Keratinocyte (primary cell): ENCODE data around the gene CDCA7. TPM values are rescaled to one million over a fixed set of nuclear protein-coding genes. Genes with fewer than 3 reads are reported as not detected.

Experiments used
- DNase-seq: peaks from one replicate; pipeline ENCODE4 v3.0.0-alpha.2; 2011; ENCODE audit warnings: low read depth, missing footprints, low spot score
- FAIRE-seq: peaks from 2 replicates; lab custom pipeline; 2011; peaks lifted over from hg19 to GRCh38; lab: Jason Lieb, UNC
- H2AFZ ChIP-seq: 2 replicates; pipeline ENCODE4 v1.6.0; 2012; ENCODE audit warnings: low read length, control low read depth, inconsistent platforms; ENCODE audit not compliant: control insufficient read depth
- H3K27ac ChIP-seq: 2 replicates; pipeline ENCODE4 v1.5.1; 2011; ENCODE audit warnings: low read length; ENCODE audit not compliant: control insufficient read depth, insufficient read depth
- H3K27me3 ChIP-seq: 3 replicates; pipeline ENCODE4 v1.6.0; 2011; ENCODE audit warnings: low read length; ENCODE audit not compliant: control insufficient read depth, insufficient read depth; ENCODE audit errors: extremely low read depth
- H3K36me3 ChIP-seq, 2 experiments: 2 replicates in 1 of 2; 3 replicates in 1 of 2; pipeline ENCODE4 v1.5.1; 2011; ENCODE audit warnings: low read length in 2 of 2, mild to moderate bottlenecking in 1 of 2; ENCODE audit not compliant: control insufficient read depth in 2 of 2, insufficient read depth in 2 of 2; ENCODE audit errors: extremely low read depth in 1 of 2
- H3K4me1 ChIP-seq: 3 replicates; pipeline ENCODE4 v1.5.1; 2011; ENCODE audit warnings: low read length; ENCODE audit not compliant: control insufficient read depth, insufficient read depth; ENCODE audit errors: extremely low read depth
- H3K4me2 ChIP-seq: 3 replicates; pipeline ENCODE4 v1.6.0; 2011; ENCODE audit warnings: low read depth, low read length; ENCODE audit not compliant: control insufficient read depth, insufficient read depth; ENCODE audit errors: extremely low read depth
- H3K4me3 ChIP-seq, 3 experiments: fragments of 200-600 bp in 1 of 3; sonication (generic) in 1 of 3; 2 replicates in 2 of 3; 3 replicates in 1 of 3; pipeline ENCODE4 v1.5.1; 2011 to 2016; ENCODE audit warnings: low read length in 3 of 3, mild to moderate bottlenecking in 3 of 3, control low read depth in 2 of 3, inconsistent platforms in 1 of 3, low read depth in 1 of 3, mixed read lengths in 1 of 3, mixed run types in 1 of 3, moderate library complexity in 1 of 3; ENCODE audit not compliant: control insufficient read depth in 2 of 3, insufficient read depth in 2 of 3; ENCODE audit errors: extremely low read depth in 1 of 3
- H3K79me2 ChIP-seq: 2 replicates; pipeline ENCODE4 v1.6.0; 2012; ENCODE audit warnings: low read length; ENCODE audit not compliant: control insufficient read depth, insufficient read depth
- H3K9ac ChIP-seq: 3 replicates; pipeline ENCODE4 v1.6.0; 2011; ENCODE audit warnings: low read length; ENCODE audit not compliant: control insufficient read depth, insufficient read depth; ENCODE audit errors: extremely low read depth
- H3K9me1 ChIP-seq: 3 replicates; pipeline ENCODE4 v1.6.0; 2011; ENCODE audit warnings: low read length; ENCODE audit not compliant: control insufficient read depth, insufficient read depth; ENCODE audit errors: extremely low read depth
- H3K9me3 ChIP-seq: 2 replicates; pipeline ENCODE4 v1.5.1; 2012; ENCODE audit warnings: low read depth, low read length; ENCODE audit not compliant: control insufficient read depth
- H4K20me1 ChIP-seq: 3 replicates; pipeline ENCODE4 v1.6.0; 2011; ENCODE audit warnings: low read length; ENCODE audit not compliant: control insufficient read depth, insufficient read depth; ENCODE audit errors: extremely low read depth
- EZH2 ChIP-seq: IDR thresholded peaks from one replicate; pipeline ENCODE4 v1.6.1; 2012; ENCODE audit warnings: inconsistent platforms, mild to moderate bottlenecking, low read length, moderate library complexity
- dilution Hi-C: fragments of 300-500 bp; cut with MboI; formaldehyde crosslinking; loops from one replicate; pipeline ENCODE4 v1.7.0; 2020; ENCODE audit warnings: low sequenced_read_pairs; ENCODE audit not compliant: extremely low pct_ligation_motif_present
- polyA plus RNA-seq, 5 experiments: library from polyadenylated mRNA; depleted of rRNA in 3 of 5; stranded (reverse) in 3 of 5; stranded (forward) in 1 of 5; unstranded in 1 of 5; fragments of >200 nt; gene quantifications; 1 replicate in 1 of 5; 2 replicates in 3 of 5; 3 replicates in 1 of 5; pipeline versions ENCODE4 v1.2.1 to v1.2.3, GENCODE V29; 2011 to 2012; ENCODE audit warnings: missing spikeins in 2 of 5, low read depth in 1 of 5, low replicate concordance in 1 of 5
- TF ChIP-seq, protein P1 (sequence below), 3 experiments: IDR thresholded peaks in 1 of 3; conservative IDR thresholded peaks in 1 of 3; optimal IDR thresholded peaks in 1 of 3; 2 replicates in 2 of 3; 3 replicates in 1 of 3; pipeline versions ENCODE3 to v1.5.1; 2011; ENCODE audit warnings: low read length in 3 of 3, mild to moderate bottlenecking in 3 of 3, moderate library complexity in 2 of 3, control low read depth in 1 of 3, inconsistent platforms in 1 of 3; ENCODE audit not compliant: insufficient read depth in 2 of 3; ENCODE audit errors: extremely low read depth in 1 of 3

CDCA7 gene
- polyA plus RNA-seq, 1 donor (not counting 4 experiments of a cell fraction or from before 2014, with no cell fraction given) = 30.9 TPM

DNA sequence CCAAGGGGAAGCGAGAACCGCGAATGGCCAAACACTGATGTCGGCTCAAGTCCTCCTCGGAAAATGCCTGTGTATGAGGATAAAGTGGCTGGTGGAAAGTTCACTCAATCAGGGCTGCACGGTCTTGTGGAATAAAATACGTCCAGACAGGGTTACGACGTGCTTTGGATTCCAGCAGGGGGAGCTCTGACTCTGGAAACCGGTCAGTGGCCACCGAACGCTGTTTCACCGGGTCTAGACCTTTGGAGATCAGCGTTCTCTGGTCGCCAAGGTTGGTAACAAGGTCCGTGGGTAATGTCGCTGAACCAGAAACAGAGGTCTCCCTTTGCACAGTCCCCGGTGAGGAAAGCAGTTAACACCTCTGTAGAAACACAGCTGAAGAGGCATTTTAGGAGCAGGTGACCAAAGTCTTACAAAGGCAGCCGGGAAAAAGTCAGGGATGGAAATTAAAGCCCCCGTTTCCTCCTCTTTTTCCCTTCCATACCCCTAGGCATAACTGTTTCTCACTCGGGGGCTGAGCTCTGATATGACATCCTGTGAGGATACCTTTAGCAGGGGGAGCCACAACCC, 47.8 kb downstream of the CDCA7 start:
- peaks cover 18% of the 10 kb centered on the region for H3K4me1 ChIP-seq
- TF ChIP-seq, protein P1, sequence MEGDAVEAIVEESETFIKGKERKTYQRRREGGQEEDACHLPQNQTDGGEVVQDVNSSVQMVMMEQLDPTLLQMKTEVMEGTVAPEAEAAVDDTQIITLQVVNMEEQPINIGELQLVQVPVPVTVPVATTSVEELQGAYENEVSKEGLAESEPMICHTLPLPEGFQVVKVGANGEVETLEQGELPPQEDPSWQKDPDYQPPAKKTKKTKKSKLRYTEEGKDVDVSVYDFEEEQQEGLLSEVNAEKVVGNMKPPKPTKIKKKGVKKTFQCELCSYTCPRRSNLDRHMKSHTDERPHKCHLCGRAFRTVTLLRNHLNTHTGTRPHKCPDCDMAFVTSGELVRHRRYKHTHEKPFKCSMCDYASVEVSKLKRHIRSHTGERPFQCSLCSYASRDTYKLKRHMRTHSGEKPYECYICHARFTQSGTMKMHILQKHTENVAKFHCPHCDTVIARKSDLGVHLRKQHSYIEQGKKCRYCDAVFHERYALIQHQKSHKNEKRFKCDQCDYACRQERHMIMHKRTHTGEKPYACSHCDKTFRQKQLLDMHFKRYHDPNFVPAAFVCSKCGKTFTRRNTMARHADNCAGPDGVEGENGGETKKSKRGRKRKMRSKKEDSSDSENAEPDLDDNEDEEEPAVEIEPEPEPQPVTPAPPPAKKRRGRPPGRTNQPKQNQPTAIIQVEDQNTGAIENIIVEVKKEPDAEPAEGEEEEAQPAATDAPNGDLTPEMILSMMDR (optimal IDR thresholded peaks at IDR 0.05 in 1 of 3, IDR thresholded peaks at IDR 0.05 in 1 of 3, conservative IDR thresholded peaks at IDR 0.05 in 1 of 3; ENCODE audit: extremely low read depth in 1 of 3, insufficient read depth in 2 of 3, low read length in 3 of 3) = peak; percentile 88
- no peak for TF ChIP-seq EZH2
- H3K27ac ChIP-seq = no peak overlapping the region
- peak; percentile 28 for DNase-seq
- H3K9me3 ChIP-seq = no peaks in the 10 kb centered on the region
- no peak overlapping the region for H3K9ac ChIP-seq
- peak overlapping the region; percentile 25 for H2AFZ ChIP-seq
- peak; percentile 84 for FAIRE-seq
- peak overlapping the region; percentile 63 for H3K4me2 ChIP-seq
- dilution Hi-C loops = no loop called here
- H4K20me1 ChIP-seq = no peaks in the 10 kb centered on the region
- H3K27me3 ChIP-seq = no peaks in the 10 kb centered on the region
- H3K36me3 ChIP-seq = no peaks in the 10 kb centered on the region
- H3K79me2 ChIP-seq = no peaks in the 10 kb centered on the region
- no peaks in the 10 kb centered on the region for H3K9me1 ChIP-seq
- peak overlapping the region in 2 of 3 experiments; percentile 16 to 37 for H3K4me3 ChIP-seq

DNA sequence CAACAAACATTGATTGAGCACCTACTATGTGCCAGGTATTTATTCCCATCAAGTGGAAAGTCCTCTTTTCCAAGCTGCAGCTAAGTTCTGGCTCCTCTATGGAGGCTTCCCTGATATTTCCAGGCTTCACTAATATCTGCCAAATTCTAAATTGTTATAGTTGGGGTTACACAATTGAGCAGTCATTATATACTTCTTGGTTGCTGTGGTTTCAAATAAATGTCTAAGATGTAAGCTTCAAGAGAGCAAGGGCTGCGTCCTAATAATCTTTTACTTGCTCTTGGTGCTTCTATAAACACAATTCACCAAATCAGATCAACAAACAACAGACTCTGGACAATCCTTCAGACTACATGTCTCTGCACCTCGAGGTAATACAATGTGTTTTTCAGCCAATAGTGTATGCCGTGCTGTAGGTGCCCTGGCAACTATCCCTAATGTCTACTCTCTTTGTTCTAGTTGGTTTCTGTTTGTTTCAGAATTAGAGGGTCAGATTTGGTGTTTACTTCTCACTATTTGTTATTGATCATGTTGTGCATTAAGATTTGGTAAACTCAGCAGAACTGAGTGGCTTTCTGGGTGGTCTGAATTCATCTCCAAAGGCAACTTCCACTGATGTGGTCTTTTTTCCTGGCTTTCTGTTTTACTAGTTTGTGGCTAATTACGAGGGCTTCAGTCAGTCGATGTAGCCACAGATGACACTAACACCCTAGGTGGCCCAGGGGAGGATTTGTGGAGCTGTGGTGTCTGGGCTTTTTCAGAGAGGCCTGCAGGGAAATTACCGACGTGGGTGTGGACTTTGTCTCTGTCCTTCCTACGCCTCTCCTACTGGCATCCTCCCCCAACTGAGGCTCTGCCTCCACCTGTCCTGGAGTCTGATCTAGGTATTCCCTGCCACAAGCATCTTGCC, 50.4 kb downstream of the CDCA7 start:
- Histone ChIP-seq H3K4me2 (no peak overlapping the region), H3K79me2 (no peaks in the 10 kb centered on the region), H3K27me3 (no peaks in the 10 kb centered on the region), H3K9me3 (no peaks in the 10 kb centered on the region), H4K20me1 (no peaks in the 10 kb centered on the region), H3K4me3 (no peak overlapping the region), H3K4me1 (peaks cover 28% of the 10 kb centered on the region), H3K27ac (no peak overlapping the region), H3K9me1 (no peaks in the 10 kb centered on the region), H2AFZ (no peak overlapping the region), H3K36me3 (no peaks in the 10 kb centered on the region), H3K9ac (no peak overlapping the region)
- FAIRE-seq = peak; percentile 23
- no peak for DNase-seq
- no peak for TF ChIP-seq EZH2
- TF ChIP-seq, protein P1 (optimal IDR thresholded peaks at IDR 0.05 in 1 of 3, IDR thresholded peaks at IDR 0.05 in 1 of 3, conservative IDR thresholded peaks at IDR 0.05 in 1 of 3; ENCODE audit: extremely low read depth in 1 of 3, insufficient read depth in 2 of 3, low read length in 3 of 3) = no peak
- dilution Hi-C loops = no loop called here
